Measurements from ENCODE around the gene GIMAP7.
"Not testable (repeated sequence)": the region's sequence is repeated elsewhere in the genome, so short reads cannot be mapped to it uniquely, and the experiment has no call there.

The GIMAP7 gene

DNA sequence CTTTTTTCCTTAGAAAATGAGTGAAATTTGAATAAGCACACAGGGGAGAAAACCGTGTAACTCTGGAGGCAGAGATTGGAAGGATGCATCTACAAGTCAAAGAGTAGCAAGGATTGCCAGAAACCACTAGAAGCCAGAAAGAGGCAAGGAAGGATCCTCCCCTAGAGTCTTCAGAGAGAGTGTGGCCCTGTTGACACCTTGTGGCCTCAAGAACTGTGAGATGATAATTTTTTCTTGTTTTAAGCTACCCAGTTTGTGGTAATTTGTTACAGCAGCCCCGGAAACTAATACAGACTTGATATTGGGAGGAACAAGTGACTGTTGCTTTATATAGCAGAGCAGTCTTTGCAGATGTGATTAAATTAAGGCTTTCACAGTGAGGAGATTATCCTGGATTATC is 3.6 kb upstream of the GIMAP7 start:
- no peak for DNase-seq (ENCODE audit: low read depth in 4 of 4, low spot score in 1 of 4)

DNA sequence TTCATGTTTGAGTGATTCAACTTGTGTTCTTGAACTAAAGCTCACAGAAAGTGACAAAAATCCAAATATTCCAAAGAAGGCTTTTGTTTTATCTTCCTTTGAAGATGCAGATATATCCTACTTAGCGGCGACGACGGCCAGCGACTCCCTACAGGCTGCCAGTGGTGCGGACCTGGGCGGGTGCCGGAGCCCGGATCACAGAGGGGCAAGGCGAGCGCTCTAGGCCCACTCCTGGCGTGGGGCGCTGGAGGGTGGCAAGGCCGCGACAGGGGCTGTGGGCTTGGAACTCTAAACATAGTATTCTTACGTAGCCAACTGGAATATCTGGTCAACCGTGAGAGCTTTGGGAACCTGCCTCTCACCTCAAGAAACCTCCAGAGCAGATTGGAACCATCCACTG is 914 bp upstream of the GIMAP7 start:
- no peak for DNase-seq (ENCODE audit: low read depth in 4 of 4, low spot score in 1 of 4)

DNA sequence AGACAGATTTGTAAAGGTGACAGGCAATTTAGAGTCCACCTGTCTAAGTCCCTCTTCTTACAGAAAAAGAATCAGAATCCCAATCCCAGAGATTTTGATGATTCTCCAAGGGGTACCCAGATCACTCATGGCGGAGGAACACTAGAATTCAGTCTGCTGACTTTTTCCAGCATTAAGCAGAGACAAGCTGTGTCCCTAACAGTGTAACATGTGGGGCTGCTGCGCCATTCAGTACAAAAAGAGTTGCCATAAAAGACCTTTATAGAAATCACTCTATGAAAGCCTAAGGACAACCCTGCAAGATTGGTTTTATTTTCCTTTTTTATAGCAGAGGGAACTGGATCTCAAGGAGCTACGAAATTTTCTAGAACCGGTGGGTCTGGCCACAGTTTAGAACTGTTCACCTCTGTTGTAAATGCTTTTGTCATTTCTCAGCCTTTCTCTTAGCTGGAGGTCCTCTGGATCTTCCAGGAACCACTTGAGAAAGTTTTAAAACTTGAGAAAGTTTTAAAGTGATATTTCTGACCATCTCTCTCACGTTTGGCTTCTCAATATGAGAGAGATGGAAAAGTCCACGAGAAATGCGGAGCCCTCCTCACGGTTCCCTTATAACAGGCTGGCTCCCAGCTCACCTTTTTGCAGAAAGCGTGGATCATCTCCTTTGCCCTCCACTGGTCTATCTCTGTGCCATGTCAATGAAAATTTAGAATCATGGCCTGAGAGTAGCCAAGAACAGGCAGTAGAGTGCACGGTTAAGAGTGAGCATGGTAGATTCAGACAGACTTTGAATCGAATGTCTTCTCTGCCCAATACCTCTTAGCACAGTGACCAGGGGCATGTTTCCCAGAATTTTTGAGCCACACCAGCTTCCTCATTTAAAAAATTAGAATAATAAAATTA is 826 bp downstream of the GIMAP7 start:
- DNase-seq (ENCODE audit: low read depth in 4 of 4, low spot score in 1 of 4), result no peak

DNA sequence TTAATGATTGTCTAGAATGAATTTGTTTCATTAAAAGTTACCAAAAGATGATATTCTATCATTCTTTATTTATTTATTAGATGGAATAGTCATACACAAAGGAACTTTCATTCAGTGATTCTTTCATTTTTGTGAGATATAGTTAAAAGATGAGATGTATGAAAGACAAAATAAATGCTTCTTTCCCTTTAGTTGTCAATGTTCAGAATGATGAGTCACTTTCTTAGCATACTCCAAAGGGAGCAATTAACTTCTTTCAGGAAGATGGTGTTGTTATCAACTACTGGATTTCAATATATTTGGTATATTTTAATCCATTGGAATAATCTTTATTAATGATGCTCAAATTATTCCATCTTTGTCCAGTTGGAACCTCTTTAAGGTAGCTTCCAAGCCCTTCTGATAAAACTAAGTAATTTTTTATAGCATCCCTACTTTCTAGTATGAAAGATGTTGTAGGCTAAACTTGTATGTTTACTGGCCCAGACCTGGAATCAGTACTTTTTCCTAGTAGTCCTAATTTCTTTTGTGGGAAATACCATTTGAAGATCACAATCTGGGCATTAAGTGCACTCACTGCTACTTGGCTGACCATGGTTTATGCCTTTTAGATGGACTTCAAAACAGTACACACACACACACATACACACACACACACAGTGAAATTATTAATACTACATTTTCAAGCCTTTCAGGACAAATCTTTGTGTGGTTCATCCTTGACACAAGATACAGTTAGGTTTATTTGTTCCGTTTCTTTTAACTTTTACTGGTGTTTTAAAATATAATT is 2.5 kb downstream of the GIMAP7 start:
- no peak for DNase-seq (ENCODE audit: low read depth in 4 of 4, low spot score in 1 of 4)

- DNase-seq (ENCODE audit: low read depth in 4 of 4, low spot score in 1 of 4), result no peak
Observed at GRCh38 chr7:150519310-150519709, 4.6 kb downstream of the GIMAP7 start.

- no peak for DNase-seq (ENCODE audit: low read depth in 4 of 4, low spot score in 1 of 4)
Observed at GRCh38 chr7:150520145-150520544, 5.5 kb downstream of the GIMAP7 start.

DNA sequence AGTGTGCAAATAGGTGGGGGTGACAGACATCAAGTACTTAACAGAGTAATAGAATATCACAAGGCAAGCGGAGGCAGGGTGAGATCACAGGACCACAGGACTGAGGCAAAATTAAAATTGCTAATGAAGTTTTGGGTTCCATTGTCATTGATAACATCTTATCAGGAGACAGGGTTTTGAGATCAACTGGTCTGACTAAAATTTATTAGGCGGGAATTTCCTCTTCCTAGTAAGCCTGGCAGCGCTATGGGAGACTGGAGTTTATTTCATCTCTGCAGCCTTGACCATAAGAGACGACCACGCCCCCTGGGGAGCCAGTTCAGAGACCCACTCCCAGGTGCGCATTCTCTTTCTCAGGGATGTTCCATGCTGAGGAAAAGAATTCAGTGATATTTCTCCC is 8.3 kb downstream of the GIMAP7 start:
- DNase-seq (ENCODE audit: low read depth in 4 of 4, low spot score in 1 of 4), result not testable (repeated sequence)

GRCh38 chr7:150524018-150524417 is 9.3 kb downstream of the GIMAP7 start:
- DNase-seq (ENCODE audit: low read depth in 4 of 4, low spot score in 1 of 4), result no peak

DNA sequence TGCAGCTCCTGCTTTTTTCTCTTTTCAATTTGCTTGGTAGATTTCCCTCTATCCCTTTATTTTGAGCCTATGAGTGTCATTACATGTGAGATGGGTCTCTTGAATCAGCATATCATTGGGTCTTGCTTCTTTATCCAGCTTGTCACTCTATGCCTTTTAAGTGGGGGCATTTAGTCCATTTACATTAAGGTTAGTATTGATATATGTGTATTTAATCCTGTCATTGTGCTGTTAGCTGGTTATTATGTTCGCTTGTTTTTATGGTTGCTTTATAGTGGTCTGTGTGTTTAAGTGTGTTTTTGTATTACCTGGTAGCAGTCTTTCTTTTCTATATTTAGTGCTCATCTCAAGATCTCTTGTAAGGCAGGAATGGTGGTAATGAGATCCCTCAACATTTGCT is 17.0 kb downstream of the GIMAP7 start:
- DNase-seq (ENCODE audit: low read depth in 4 of 4, low spot score in 1 of 4), result no peak

- no peak for DNase-seq (ENCODE audit: low read depth in 4 of 4, low spot score in 1 of 4)
Observed at GRCh38 chr7:150538259-150538658, 23.6 kb downstream of the GIMAP7 start.

- DNase-seq (ENCODE audit: low read depth in 4 of 4, low spot score in 1 of 4), result no peak
Observed at GRCh38 chr7:150553163-150553562, 38.5 kb downstream of the GIMAP7 start.

- DNase-seq (ENCODE audit: low read depth in 4 of 4, low spot score in 1 of 4), result no peak
Observed at GRCh38 chr7:150556521-150557138, 42.0 kb downstream of the GIMAP7 start.

GRCh38 chr7:150560486-150560885 is 45.8 kb downstream of the GIMAP7 start:
- DNase-seq (ENCODE audit: low read depth in 4 of 4, low spot score in 1 of 4), result no peak

DNA sequence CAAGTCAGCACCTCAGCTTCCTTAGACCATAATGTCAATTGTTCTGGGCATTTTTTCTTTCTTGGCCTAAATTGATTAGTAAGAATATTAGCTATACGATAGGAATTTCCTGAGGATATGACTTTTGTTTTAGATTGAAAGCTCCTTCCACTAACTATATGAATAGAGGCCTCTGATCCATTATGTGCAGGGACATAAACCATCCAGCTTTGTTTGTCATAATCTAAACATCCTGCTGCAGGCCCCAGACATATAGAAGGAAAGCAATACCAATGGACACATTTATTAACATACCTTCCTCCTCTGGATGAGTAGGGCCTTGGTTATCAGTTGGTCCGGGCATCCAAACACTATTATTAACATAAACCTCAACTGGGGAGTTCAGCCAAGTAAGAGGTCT is 48.2 kb downstream of the GIMAP7 start:
- DNase-seq (ENCODE audit: low read depth in 4 of 4, low spot score in 1 of 4), result no peak

- no peak for DNase-seq (ENCODE audit: low read depth in 4 of 4, low spot score in 1 of 4)
Observed at GRCh38 chr7:150564006-150564405, 49.3 kb downstream of the GIMAP7 start.

- no peak for DNase-seq (ENCODE audit: low read depth in 4 of 4, low spot score in 1 of 4)
Observed at GRCh38 chr7:150564566-150564965, 49.9 kb downstream of the GIMAP7 start.

- no peak for DNase-seq (ENCODE audit: low read depth in 4 of 4, low spot score in 1 of 4)
Observed at GRCh38 chr7:150565239-150565638, 50.6 kb downstream of the GIMAP7 start.

GRCh38 chr7:150566123-150566522 is 51.5 kb downstream of the GIMAP7 start:
- DNase-seq (ENCODE audit: low read depth in 4 of 4, low spot score in 1 of 4), result no peak

GRCh38 chr7:150566572-150566971 is 51.9 kb downstream of the GIMAP7 start:
- no peak for DNase-seq (ENCODE audit: low read depth in 4 of 4, low spot score in 1 of 4)

- no peak for DNase-seq (ENCODE audit: low read depth in 4 of 4, low spot score in 1 of 4)
Observed at GRCh38 chr7:150567169-150567568, 52.5 kb downstream of the GIMAP7 start, which contains the start of gene GIMAP4. TSS of gene GIMAP4 (plus strand) at chr7:150567390. CDS start at chr7:150569902, 2,512 bp downstream.

DNA sequence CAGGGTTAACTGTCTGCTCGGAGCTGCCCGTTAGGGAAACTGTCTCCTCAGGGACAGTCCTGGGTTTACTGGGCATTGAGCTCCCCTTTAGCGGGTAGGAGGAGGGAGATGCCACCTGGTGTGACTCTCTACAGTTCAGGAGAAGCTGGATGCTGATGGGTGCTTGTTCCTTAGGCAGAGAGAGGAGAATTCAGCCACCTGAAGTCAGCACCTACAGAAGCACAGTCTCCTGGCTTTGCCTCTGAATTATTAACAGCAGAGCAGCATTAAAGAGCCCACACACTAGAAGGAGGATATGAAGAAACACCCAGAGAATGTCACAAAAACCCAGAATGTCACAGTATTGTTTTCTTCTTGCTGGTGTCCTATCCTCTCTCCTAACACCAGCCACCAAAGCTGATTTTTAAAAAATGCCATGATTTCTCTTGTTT is 53.2 kb downstream of the GIMAP7 start:
- DNase-seq (ENCODE audit: low read depth in 4 of 4, low spot score in 1 of 4), result no peak

- DNase-seq (ENCODE audit: low read depth in 4 of 4, low spot score in 1 of 4), result no peak
Observed at GRCh38 chr7:150568714-150569113, 54.0 kb downstream of the GIMAP7 start.
